IMR-90 (cell line): ENCODE measurements around the gene ENOX1.

Source experiments
- POLR2A ChIP-seq: IDR thresholded peaks from 2 replicates; pipeline ENCODE4 v1.6.1; 2012; ENCODE audit warnings: mild to moderate bottlenecking, low read depth, low read length
- RCOR1 ChIP-seq: IDR thresholded peaks from 2 replicates; pipeline ENCODE4 v1.6.1; 2012; ENCODE audit warnings: mild to moderate bottlenecking, low read length, improper control_type of control experiment; ENCODE audit not compliant: insufficient replicate concordance
- USF2 ChIP-seq: fragments of 150-350 bp; IDR thresholded peaks from 2 replicates; pipeline ENCODE4 v1.6.1; 2017; ENCODE audit warnings: mild to moderate bottlenecking, antibody characterized with exemption, low read length, low read depth

GRCh38 chr13:43266936-43267615 lies 519.7 kb downstream of the ENOX1 start:
- TF ChIP-seq POLR2A: no peak
- no peak for TF ChIP-seq USF2
- no peak for TF ChIP-seq RCOR1
